Adrenal gland (tissue), 5 donors: Measurements from ENCODE around the gene UGDH.
"Not testable (repeated sequence)": the region's sequence is repeated elsewhere in the genome, so short reads cannot be mapped to it uniquely, and the experiment has no call there.

Experiments used
- POLR2A ChIP-seq, 2 donors: fragments of 450-650 bp; IDR thresholded peaks; one replicate each; pipeline ENCODE4 v1.6.1; 2017; ENCODE audit warnings: antibody characterized with exemption in 2 of 2, mild to moderate bottlenecking in 2 of 2, moderate library complexity in 1 of 2
- TF ChIP-seq, protein P1 (sequence below), 6 experiments: fragments of 450-650 bp in 4 of 6; fragments of 200-600 bp in 2 of 6; sonication (generic) in 1 of 6; IDR thresholded peaks; 1 replicate in 5 of 6; 2 replicates in 1 of 6; pipeline versions ENCODE4 v1.5.1 to v1.8.0; 2016 to 2021; ENCODE audit warnings: antibody characterized with exemption in 6 of 6, mild to moderate bottlenecking in 2 of 6, moderate library complexity in 1 of 6
- donor health status: DM: no; HTN: no; CAD: no.

DNA sequence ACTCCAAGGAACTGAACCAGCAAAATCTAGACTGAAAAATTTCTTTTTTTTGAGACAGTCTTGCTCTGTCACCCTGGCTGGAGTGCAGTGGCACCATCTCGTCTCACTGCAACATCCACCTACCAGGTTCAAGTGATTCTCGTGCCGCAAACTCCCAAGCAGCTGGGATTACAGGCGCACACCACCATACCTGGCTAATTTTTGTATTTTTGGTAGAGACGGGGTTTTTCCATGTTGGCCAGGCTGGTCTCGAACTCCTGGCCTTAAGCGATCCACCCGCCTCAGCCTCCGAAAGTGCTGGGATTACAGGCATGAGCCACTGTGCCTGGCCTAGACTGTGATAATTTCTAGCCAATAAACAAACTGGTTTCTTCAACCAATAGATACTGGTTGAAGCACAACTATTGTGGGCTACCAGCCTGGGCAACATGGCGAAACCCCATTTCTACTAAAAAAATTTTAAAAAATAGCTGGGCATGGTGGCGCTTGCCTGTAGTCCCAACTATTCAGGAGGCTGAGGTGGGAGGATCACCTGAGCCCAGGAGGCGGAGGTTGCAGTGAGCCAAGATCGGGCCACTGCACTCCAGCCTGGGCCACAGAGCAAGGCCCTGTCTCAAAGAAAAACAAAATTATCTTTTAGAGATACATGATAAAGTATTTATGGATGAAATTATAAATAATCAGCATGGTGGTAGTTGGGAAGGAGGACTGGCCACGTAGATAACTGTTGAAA is 11.4 kb downstream of the UGDH start:
- TF ChIP-seq, protein P1, sequence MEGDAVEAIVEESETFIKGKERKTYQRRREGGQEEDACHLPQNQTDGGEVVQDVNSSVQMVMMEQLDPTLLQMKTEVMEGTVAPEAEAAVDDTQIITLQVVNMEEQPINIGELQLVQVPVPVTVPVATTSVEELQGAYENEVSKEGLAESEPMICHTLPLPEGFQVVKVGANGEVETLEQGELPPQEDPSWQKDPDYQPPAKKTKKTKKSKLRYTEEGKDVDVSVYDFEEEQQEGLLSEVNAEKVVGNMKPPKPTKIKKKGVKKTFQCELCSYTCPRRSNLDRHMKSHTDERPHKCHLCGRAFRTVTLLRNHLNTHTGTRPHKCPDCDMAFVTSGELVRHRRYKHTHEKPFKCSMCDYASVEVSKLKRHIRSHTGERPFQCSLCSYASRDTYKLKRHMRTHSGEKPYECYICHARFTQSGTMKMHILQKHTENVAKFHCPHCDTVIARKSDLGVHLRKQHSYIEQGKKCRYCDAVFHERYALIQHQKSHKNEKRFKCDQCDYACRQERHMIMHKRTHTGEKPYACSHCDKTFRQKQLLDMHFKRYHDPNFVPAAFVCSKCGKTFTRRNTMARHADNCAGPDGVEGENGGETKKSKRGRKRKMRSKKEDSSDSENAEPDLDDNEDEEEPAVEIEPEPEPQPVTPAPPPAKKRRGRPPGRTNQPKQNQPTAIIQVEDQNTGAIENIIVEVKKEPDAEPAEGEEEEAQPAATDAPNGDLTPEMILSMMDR (IDR thresholded peaks at IDR 0.05), result not testable (repeated sequence)
- not testable (repeated sequence) for TF ChIP-seq POLR2A (IDR thresholded peaks at IDR 0.05)
